Measurements from ENCODE around the gene CLDN17.

CLDN17 gene

DNA sequence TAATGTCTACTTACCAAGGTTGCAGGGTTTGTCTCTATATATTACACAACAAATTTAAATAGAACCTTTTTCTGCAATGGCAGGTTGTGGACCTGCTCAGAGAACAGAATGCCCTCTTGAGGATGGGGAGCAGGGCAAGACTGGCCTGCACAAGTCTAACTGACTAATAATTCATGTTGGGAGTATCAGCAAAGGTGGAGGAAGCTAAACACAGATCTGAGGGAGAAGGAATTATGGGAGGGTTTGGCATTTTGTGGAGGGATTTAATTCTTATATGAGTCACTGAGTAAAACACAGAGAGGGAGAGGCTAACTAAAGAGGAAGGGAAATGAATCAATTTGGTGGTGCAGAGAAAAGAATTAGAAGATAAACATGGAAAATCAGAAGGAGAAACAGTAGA is 40.0 kb downstream of the CLDN17 start:
- Histone ChIP-seq H3K27me3 (ENCODE audit: insufficient read depth, low read depth) (no peaks in the 10 kb centered on the region), H3K36me3 (ENCODE audit: insufficient read depth) (no peaks in the 10 kb centered on the region), H3K4me3 (IDR thresholded peaks at IDR 0.05; ENCODE audit: insufficient read depth, low read depth, low read length) (no peak overlapping the region), H4K20me1 (ENCODE audit: insufficient read depth) (no peaks in the 10 kb centered on the region), H3K4me2 (no peak overlapping the region), H3K79me2 (ENCODE audit: insufficient read depth, low read depth) (no peaks in the 10 kb centered on the region), H2AFZ (ENCODE audit: low read depth) (no peak overlapping the region), H3K27ac (no peak overlapping the region), H3K4me1 (ENCODE audit: low read depth, poor library complexity, severe bottlenecking) (no peaks in the 10 kb centered on the region), H3K9ac (no peak overlapping the region)
- TF ChIP-seq, protein P1, sequence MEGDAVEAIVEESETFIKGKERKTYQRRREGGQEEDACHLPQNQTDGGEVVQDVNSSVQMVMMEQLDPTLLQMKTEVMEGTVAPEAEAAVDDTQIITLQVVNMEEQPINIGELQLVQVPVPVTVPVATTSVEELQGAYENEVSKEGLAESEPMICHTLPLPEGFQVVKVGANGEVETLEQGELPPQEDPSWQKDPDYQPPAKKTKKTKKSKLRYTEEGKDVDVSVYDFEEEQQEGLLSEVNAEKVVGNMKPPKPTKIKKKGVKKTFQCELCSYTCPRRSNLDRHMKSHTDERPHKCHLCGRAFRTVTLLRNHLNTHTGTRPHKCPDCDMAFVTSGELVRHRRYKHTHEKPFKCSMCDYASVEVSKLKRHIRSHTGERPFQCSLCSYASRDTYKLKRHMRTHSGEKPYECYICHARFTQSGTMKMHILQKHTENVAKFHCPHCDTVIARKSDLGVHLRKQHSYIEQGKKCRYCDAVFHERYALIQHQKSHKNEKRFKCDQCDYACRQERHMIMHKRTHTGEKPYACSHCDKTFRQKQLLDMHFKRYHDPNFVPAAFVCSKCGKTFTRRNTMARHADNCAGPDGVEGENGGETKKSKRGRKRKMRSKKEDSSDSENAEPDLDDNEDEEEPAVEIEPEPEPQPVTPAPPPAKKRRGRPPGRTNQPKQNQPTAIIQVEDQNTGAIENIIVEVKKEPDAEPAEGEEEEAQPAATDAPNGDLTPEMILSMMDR (conservative IDR thresholded peaks at IDR 0.05; ENCODE audit: low read depth, low read length) = no peak

- Histone ChIP-seq H3K27ac (no peak overlapping the region), H3K4me3 (IDR thresholded peaks at IDR 0.05; ENCODE audit: insufficient read depth, low read depth, low read length) (no peak overlapping the region), H3K36me3 (ENCODE audit: insufficient read depth) (no peaks in the 10 kb centered on the region), H3K4me1 (ENCODE audit: low read depth, poor library complexity, severe bottlenecking) (no peaks in the 10 kb centered on the region), H2AFZ (ENCODE audit: low read depth) (no peak overlapping the region), H3K9ac (no peak overlapping the region), H4K20me1 (ENCODE audit: insufficient read depth) (no peaks in the 10 kb centered on the region), H3K27me3 (ENCODE audit: insufficient read depth, low read depth) (no peaks in the 10 kb centered on the region), H3K4me2 (no peak overlapping the region), H3K79me2 (ENCODE audit: insufficient read depth, low read depth) (no peaks in the 10 kb centered on the region)
- TF ChIP-seq, protein P1 (conservative IDR thresholded peaks at IDR 0.05; ENCODE audit: low read depth, low read length) = no peak
Measured at GRCh38 chr21:30117631-30118030, 49.0 kb downstream of the CLDN17 start.

- no peaks in the 10 kb centered on the region for H4K20me1 ChIP-seq (ENCODE audit: insufficient read depth)
- H2AFZ ChIP-seq (ENCODE audit: low read depth) = no peak overlapping the region
- H3K4me2 ChIP-seq = no peak overlapping the region
- TF ChIP-seq, protein P1 (conservative IDR thresholded peaks at IDR 0.05; ENCODE audit: low read depth, low read length) = no peak
- H3K9ac ChIP-seq = no peak overlapping the region
- H3K27ac ChIP-seq = no peak overlapping the region
- H3K4me3 ChIP-seq (IDR thresholded peaks at IDR 0.05; ENCODE audit: insufficient read depth, low read depth, low read length) = no peak overlapping the region
- no peaks in the 10 kb centered on the region for H3K79me2 ChIP-seq (ENCODE audit: insufficient read depth, low read depth)
- H3K27me3 ChIP-seq (ENCODE audit: insufficient read depth, low read depth) = no peaks in the 10 kb centered on the region
- H3K36me3 ChIP-seq (ENCODE audit: insufficient read depth) = no peaks in the 10 kb centered on the region
- no peaks in the 10 kb centered on the region for H3K4me1 ChIP-seq (ENCODE audit: low read depth, poor library complexity, severe bottlenecking)
Measured at GRCh38 chr21:30116479-30116878, 50.1 kb downstream of the CLDN17 start.
